ENCODE results near the gene CDC42BPG.

- TF ChIP-seq CTCF (conservative IDR thresholded peaks at IDR 0.05 in 1 of 2, IDR thresholded peaks at IDR 0.05 in 1 of 2; ENCODE audit: low read depth in 1 of 2, low read length in 2 of 2) (peak; percentile 12 to 38), EZH2 (IDR thresholded peaks at IDR 0.05; ENCODE audit: low read length, missing control alignments) (no peak)
Observed at GRCh38 chr11:64849598-64850356, 5.3 kb upstream of the CDC42BPG start.
